ENCODE measurements around the gene BRD4. TPM values are rescaled to one million over a fixed set of nuclear protein-coding genes. Genes with fewer than 3 reads are reported as not detected.

BRD4 gene
- polyA plus RNA-seq, 2 of the 4 experiments (the other 2 are of a cell fraction) = 8.3 to 22.5 TPM

GRCh38 chr19:15260939-15261338 is 71.4 kb downstream of the BRD4 start:
- Histone ChIP-seq H3K4me2 (no peak overlapping the region), H3K4me3 (no peak overlapping the region), H3K9me3 (no peaks in the 10 kb centered on the region), H3K27ac (no peak overlapping the region), H3K4me1 (peaks cover 6% of the 10 kb centered on the region; the same call in 2 of the 3 replicates)
- FAIRE-seq (no peak), DNase-seq (ENCODE audit: low read depth in 1 of 2, low spot score in 1 of 2) (peak in 1 of 2 experiments; percentile 39), ATAC-seq (peak in 1 of 2 experiments; percentile 47; a peak in 3 of 6 replicates)
- TF ChIP-seq POLR2AphosphoS2 (conservative IDR thresholded peaks at IDR 0.05; ENCODE audit: low read length) = no peak
- no peak for TF ChIP-seq CHD2 (IDR thresholded peaks at IDR 0.05; ENCODE audit: low read length, partially characterized antibody)
- TF ChIP-seq ZC3H11A (IDR thresholded peaks at IDR 0.05) = no peak
- TF ChIP-seq CBX2 (IDR thresholded peaks at IDR 0.05; ENCODE audit: borderline replicate concordance, low read depth) = no peak
- peak; percentile 25; the same call in 2 of the 3 replicates for TF ChIP-seq CTCF (IDR thresholded peaks at IDR 0.05)
- TF ChIP-seq JUN (IDR thresholded peaks at IDR 0.05) = no peak
- TF ChIP-seq PHF8 (IDR thresholded peaks at IDR 0.05; ENCODE audit: borderline replicate concordance, low read depth) = no peak
- peak; percentile 27; the same call in 1 of the 3 replicates for TF ChIP-seq SMC3 (IDR thresholded peaks at IDR 0.05)
- no peak for TF ChIP-seq HES2 (IDR thresholded peaks at IDR 0.05)
- no peak for TF ChIP-seq PBX3 (IDR thresholded peaks at IDR 0.05)
- TF ChIP-seq CEBPB (IDR thresholded peaks at IDR 0.05) = no peak
- no peak for TF ChIP-seq USF2 (IDR thresholded peaks at IDR 0.05)
- peak; percentile 30 to 47; a peak in 2 of 5 replicates for TF ChIP-seq RAD21 (conservative IDR thresholded peaks at IDR 0.05 in 1 of 2, IDR thresholded peaks at IDR 0.05 in 1 of 2)
- no peak for TF ChIP-seq JUNB (IDR thresholded peaks at IDR 0.05)
- no peak for TF ChIP-seq CBX8 (IDR thresholded peaks at IDR 0.05)
- no peak for TF ChIP-seq TFCP2L1 (CRISPR knock-in tag; IDR thresholded peaks at IDR 0.05)
- WGBS (ENCODE audit: missing lambda C conversion rate) = 84% methylated on average over 8 of the region's 8 CpGs
- CTCF ChIA-PET = interaction anchor here (0.6 to 3.5 kb wide), 8 partner anchors 9 to 911 kb away, joined by 3 to 13 read pairs (median 4); no protein-coding TSS in a partner anchor
- POLR2A ChIA-PET = interaction anchor here (0.6 to 0.7 kb wide), 2 partner anchors 18 to 66 kb away, joined by 4 to 5 read pairs; no protein-coding TSS in a partner anchor

GRCh38 chr19:15259907-15260306 is 72.4 kb downstream of the BRD4 start:
- ChIA-PET POLR2A (no interaction called here), CTCF (interaction anchor here (0.7 to 2.0 kb wide), 9 partner anchors 9 to 295 kb away, joined by 3 to 6 read pairs (median 3); no protein-coding TSS in a partner anchor)
- 91% methylated on average over 4 of the region's 5 CpGs for WGBS (ENCODE audit: missing lambda C conversion rate)
- Histone ChIP-seq H3K27ac (no peak overlapping the region), H3K4me3 (no peak overlapping the region), H3K4me1 (no peaks in the 10 kb centered on the region), H3K4me2 (no peak overlapping the region), H3K9me3 (no peaks in the 10 kb centered on the region)
- no peak for DNase-seq (ENCODE audit: low read depth in 1 of 2, low spot score in 1 of 2)
- ATAC-seq = no peak
- no peak for FAIRE-seq
- TF ChIP-seq E2F6 (IDR thresholded peaks at IDR 0.05; ENCODE audit: borderline replicate concordance, low read depth) (no peak), ELK1 (IDR thresholded peaks at IDR 0.05; ENCODE audit: low read depth, low read length) (no peak), FOSB (CRISPR knock-in tag; IDR thresholded peaks at IDR 0.05) (no peak), ESRRA (IDR thresholded peaks at IDR 0.05; ENCODE audit: borderline replicate concordance, low read length) (no peak), CEBPB (IDR thresholded peaks at IDR 0.05) (no peak), HEYL (CRISPR knock-in tag; IDR thresholded peaks at IDR 0.05) (no peak), REST (IDR thresholded peaks at IDR 0.05) (no peak), MYC (IDR thresholded peaks at IDR 0.05; ENCODE audit: borderline replicate concordance, low read length) (no peak), RARB (CRISPR knock-in tag; IDR thresholded peaks at IDR 0.05) (no peak), BHLHE40 (IDR thresholded peaks at IDR 0.05; ENCODE audit: low read depth, low read length) (no peak), HDAC2 (IDR thresholded peaks at IDR 0.05) (no peak), PHF8 (IDR thresholded peaks at IDR 0.05; ENCODE audit: borderline replicate concordance, low read depth) (no peak), RFX5 (IDR thresholded peaks at IDR 0.05) (no peak), RAD21 (conservative IDR thresholded peaks at IDR 0.05 in 1 of 2, IDR thresholded peaks at IDR 0.05 in 1 of 2) (no peak), NR3C1 (IDR thresholded peaks at IDR 0.05) (no peak), TFCP2L1 (CRISPR knock-in tag; IDR thresholded peaks at IDR 0.05) (no peak)

Measured in A549 (cell line).